GM18526 (cell line): ENCODE measurements around the gene RXYLT1.

Experiments used
- POLR2A ChIP-seq: IDR thresholded peaks from 3 replicates; pipeline ENCODE4 v1.6.1; 2011; ENCODE audit not compliant: insufficient read length; ENCODE audit errors: extremely low read depth

The RXYLT1 gene

GRCh38 chr12:63802012-63802608 lies 22.4 kb downstream of the RXYLT1 start:
- TF ChIP-seq POLR2A = no peak

GRCh38 chr12:63804746-63805145 lies 25.0 kb downstream of the RXYLT1 start:
- TF ChIP-seq POLR2A = no peak

GRCh38 chr12:63805704-63806672 lies 26.3 kb downstream of the RXYLT1 start:
- TF ChIP-seq POLR2A = no peak

- TF ChIP-seq POLR2A = no peak
These were observed 28.9 kb downstream of the RXYLT1 start for GRCh38 chr12:63808631-63809030.

GRCh38 chr12:63809566-63809965 lies 29.9 kb downstream of the RXYLT1 start:
- no peak for TF ChIP-seq POLR2A

- TF ChIP-seq POLR2A = no peak
These were observed 31.6 kb downstream of the RXYLT1 start for GRCh38 chr12:63811334-63811733.

- TF ChIP-seq POLR2A = no peak
These were observed 32.0 kb downstream of the RXYLT1 start for GRCh38 chr12:63811755-63812154.

- TF ChIP-seq POLR2A = no peak
These were observed 34.5 kb downstream of the RXYLT1 start for GRCh38 chr12:63814146-63814772.

GRCh38 chr12:63815482-63815852 lies 35.8 kb downstream of the RXYLT1 start:
- no peak for TF ChIP-seq POLR2A

GRCh38 chr12:63816031-63816430 lies 36.3 kb downstream of the RXYLT1 start:
- TF ChIP-seq POLR2A = no peak

GRCh38 chr12:63820427-63820826 lies 40.7 kb downstream of the RXYLT1 start:
- TF ChIP-seq POLR2A = no peak

- TF ChIP-seq POLR2A = no peak
These were observed 42.1 kb downstream of the RXYLT1 start for GRCh38 chr12:63821781-63822251.

GRCh38 chr12:63822352-63822751 lies 42.6 kb downstream of the RXYLT1 start:
- TF ChIP-seq POLR2A = no peak

GRCh38 chr12:63823040-63823439 lies 43.3 kb downstream of the RXYLT1 start:
- TF ChIP-seq POLR2A = no peak

- TF ChIP-seq POLR2A = no peak
These were observed 46.4 kb downstream of the RXYLT1 start for GRCh38 chr12:63826006-63826585.
